K562 (cell line): ENCODE measurements around the gene PSMD1.

ENCODE experiments used
- HDAC2 ChIP-seq: fragments of 450-650 bp; IDR thresholded peaks from 2 replicates; pipeline ENCODE4 v1.6.1; 2016; ENCODE audit warnings: mild to moderate bottlenecking
- TCF7L2 ChIP-seq: fragments of 150-350 bp; IDR thresholded peaks from 2 replicates; pipeline ENCODE4 v1.6.1; 2016; ENCODE audit warnings: low read depth, mild to moderate bottlenecking, low read length, moderate library complexity
- TF ChIP-seq, protein P1 (sequence below): fragments of 250-450 bp; sonication (Bioruptor Pico); IDR thresholded peaks from 2 replicates; pipeline ENCODE4 v1.4.0; 2020
- TF ChIP-seq, protein P2 (sequence below), 2 experiments: IDR thresholded peaks; 2 replicates each; pipeline ENCODE4 v1.6.1; 2011; ENCODE audit warnings: borderline replicate concordance in 1 of 2, control low read depth in 1 of 2, low read depth in 1 of 2, low read length in 1 of 2, mild to moderate bottlenecking in 1 of 2, mixed read lengths in 1 of 2, moderate library complexity in 1 of 2; ENCODE audit not compliant: insufficient read depth in 1 of 2, insufficient read length in 1 of 2, poor library complexity in 1 of 2, severe bottlenecking in 1 of 2; ENCODE audit errors: extremely low read depth in 1 of 2

DNA sequence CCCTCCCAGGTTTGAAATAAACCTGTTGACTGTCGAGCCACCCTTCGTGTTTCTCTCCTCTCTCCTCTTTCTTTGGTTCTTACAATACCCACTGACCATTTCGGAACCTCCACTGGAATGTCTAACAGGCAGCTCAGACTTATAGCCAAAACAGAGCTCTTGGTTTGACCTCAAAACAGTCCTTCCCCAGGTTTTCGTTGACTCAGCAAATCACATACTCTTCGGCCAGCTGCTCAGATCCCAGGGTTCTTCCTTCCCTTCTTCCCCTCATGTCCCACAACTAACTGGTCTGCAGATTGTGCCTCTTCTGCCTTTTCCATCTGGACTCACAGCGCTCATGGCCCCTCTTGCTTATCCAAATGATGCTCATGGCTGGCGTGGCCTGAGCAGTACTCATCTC lies 146.4 kb downstream of the PSMD1 start:
- TF ChIP-seq TCF7L2: no peak
- TF ChIP-seq, protein P1, sequence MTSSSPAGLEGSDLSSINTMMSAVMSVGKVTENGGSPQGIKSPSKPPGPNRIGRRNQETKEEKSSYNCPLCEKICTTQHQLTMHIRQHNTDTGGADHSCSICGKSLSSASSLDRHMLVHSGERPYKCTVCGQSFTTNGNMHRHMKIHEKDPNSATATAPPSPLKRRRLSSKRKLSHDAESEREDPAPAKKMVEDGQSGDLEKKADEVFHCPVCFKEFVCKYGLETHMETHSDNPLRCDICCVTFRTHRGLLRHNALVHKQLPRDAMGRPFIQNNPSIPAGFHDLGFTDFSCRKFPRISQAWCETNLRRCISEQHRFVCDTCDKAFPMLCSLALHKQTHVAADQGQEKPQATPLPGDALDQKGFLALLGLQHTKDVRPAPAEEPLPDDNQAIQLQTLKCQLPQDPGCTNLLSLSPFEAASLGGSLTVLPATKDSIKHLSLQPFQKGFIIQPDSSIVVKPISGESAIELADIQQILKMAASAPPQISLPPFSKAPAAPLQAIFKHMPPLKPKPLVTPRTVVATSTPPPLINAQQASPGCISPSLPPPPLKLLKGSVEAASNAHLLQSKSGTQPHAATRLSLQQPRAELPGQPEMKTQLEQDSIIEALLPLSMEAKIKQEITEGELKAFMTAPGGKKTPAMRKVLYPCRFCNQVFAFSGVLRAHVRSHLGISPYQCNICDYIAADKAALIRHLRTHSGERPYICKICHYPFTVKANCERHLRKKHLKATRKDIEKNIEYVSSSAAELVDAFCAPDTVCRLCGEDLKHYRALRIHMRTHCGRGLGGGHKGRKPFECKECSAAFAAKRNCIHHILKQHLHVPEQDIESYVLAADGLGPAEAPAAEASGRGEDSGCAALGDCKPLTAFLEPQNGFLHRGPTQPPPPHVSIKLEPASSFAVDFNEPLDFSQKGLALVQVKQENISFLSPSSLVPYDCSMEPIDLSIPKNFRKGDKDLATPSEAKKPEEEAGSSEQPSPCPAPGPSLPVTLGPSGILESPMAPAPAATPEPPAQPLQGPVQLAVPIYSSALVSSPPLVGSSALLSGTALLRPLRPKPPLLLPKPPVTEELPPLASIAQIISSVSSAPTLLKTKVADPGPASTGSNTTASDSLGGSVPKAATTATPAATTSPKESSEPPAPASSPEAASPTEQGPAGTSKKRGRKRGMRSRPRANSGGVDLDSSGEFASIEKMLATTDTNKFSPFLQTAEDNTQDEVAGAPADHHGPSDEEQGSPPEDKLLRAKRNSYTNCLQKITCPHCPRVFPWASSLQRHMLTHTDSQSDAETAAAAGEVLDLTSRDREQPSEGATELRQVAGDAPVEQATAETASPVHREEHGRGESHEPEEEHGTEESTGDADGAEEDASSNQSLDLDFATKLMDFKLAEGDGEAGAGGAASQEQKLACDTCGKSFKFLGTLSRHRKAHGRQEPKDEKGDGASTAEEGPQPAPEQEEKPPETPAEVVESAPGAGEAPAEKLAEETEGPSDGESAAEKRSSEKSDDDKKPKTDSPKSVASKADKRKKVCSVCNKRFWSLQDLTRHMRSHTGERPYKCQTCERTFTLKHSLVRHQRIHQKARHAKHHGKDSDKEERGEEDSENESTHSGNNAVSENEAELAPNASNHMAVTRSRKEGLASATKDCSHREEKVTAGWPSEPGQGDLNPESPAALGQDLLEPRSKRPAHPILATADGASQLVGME: no peak
- TF ChIP-seq HDAC2: no peak
- TF ChIP-seq, protein P2, sequence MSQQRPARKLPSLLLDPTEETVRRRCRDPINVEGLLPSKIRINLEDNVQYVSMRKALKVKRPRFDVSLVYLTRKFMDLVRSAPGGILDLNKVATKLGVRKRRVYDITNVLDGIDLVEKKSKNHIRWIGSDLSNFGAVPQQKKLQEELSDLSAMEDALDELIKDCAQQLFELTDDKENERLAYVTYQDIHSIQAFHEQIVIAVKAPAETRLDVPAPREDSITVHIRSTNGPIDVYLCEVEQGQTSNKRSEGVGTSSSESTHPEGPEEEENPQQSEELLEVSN (IDR thresholded peaks at IDR 0.05; ENCODE audit: borderline replicate concordance in 1 of 2, extremely low read depth in 1 of 2, insufficient read depth in 1 of 2, insufficient read length in 1 of 2, low read depth in 1 of 2, low read length in 1 of 2, poor library complexity in 1 of 2, severe bottlenecking in 1 of 2): no peak
